Glutamatergic neuron (in vitro differentiated cells): ENCODE data around the gene CHMP3. TPM values are rescaled to one million over a fixed set of nuclear protein-coding genes. Genes with fewer than 3 reads are reported as not detected.

Experiments used
- DNase-seq: peaks from one replicate; pipeline ENCODE4 v3.0.0; 2022
- H3K27ac Mint-ChIP-seq: one replicate; pipeline ENCODE4 v1.8.0; 2020; ENCODE audit warnings: mild to moderate bottlenecking, mixed read lengths, inconsistent platforms; ENCODE audit not compliant: unreplicated experiment
- H3K27me3 Mint-ChIP-seq: one replicate; pipeline ENCODE4 v1.8.0; 2020; ENCODE audit warnings: mild to moderate bottlenecking, moderate library complexity, mixed read lengths, inconsistent platforms; ENCODE audit not compliant: unreplicated experiment
- H3K36me3 Mint-ChIP-seq: one replicate; pipeline ENCODE4 v1.8.0; 2020; ENCODE audit warnings: mild to moderate bottlenecking, mixed read lengths, inconsistent platforms; ENCODE audit not compliant: unreplicated experiment
- H3K4me1 Mint-ChIP-seq: one replicate; pipeline ENCODE4 v1.8.0; 2020; ENCODE audit warnings: mild to moderate bottlenecking, low read depth, mixed read lengths, inconsistent platforms; ENCODE audit not compliant: unreplicated experiment
- H3K4me3 Mint-ChIP-seq: one replicate; pipeline ENCODE4 v1.8.0; 2020; ENCODE audit warnings: mild to moderate bottlenecking, mixed read lengths, inconsistent platforms; ENCODE audit not compliant: unreplicated experiment
- H3K9me3 Mint-ChIP-seq: one replicate; pipeline ENCODE4 v1.8.0; 2020; ENCODE audit warnings: mild to moderate bottlenecking, moderate library complexity, mixed read lengths, inconsistent platforms; ENCODE audit not compliant: unreplicated experiment
- CTCF ChIP-seq: fragments of 200-600 bp; sonication (generic); IDR thresholded peaks from one replicate; pipeline ENCODE4 v1.5.0; 2021; ENCODE audit not compliant: partially characterized antibody, unreplicated experiment
- total RNA-seq: library from RNA; stranded (reverse); fragmentation: NEBNext Ultra II Directional; extraction: Animal tissue kit (Norgen Biotek cat#: 25700); gene quantifications from one replicate; pipeline ENCODE4 v1.2.1, GENCODE V29; 2021; ENCODE audit not compliant: unreplicated experiment

CHMP3 gene
- total RNA-seq, 1 donor from 2014 or later, result 68.4 TPM

- no peak for DNase-seq
- Mint-ChIP-seq H3K4me1 (no peaks in the 10 kb centered on the region), H3K4me3 (no peak overlapping the region), H3K9me3 (peaks cover 14% of the 10 kb centered on the region), H3K27ac (no peak overlapping the region), H3K27me3 (peaks cover 6% of the 10 kb centered on the region), H3K36me3 (peaks cover 32% of the 10 kb centered on the region)
- TF ChIP-seq CTCF, result no peak
Observed at GRCh38 chr2:86541334-86541733, 21.9 kb downstream of the CHMP3 start.

GRCh38 chr2:86533589-86533988 lies 29.7 kb downstream of the CHMP3 start:
- no peak for TF ChIP-seq CTCF
- no peak for DNase-seq
- Mint-ChIP-seq H3K4me3 (no peak overlapping the region), H3K27me3 (peaks cover 1% of the 10 kb centered on the region), H3K4me1 (no peaks in the 10 kb centered on the region), H3K9me3 (peaks cover 9% of the 10 kb centered on the region), H3K36me3 (peaks cover 23% of the 10 kb centered on the region), H3K27ac (no peak overlapping the region)

- no peak for TF ChIP-seq CTCF
- no peak overlapping the region for H3K27ac Mint-ChIP-seq
- no peaks in the 10 kb centered on the region for H3K9me3 Mint-ChIP-seq
- H3K4me3 Mint-ChIP-seq, result no peak overlapping the region
- DNase-seq, result no peak
- H3K27me3 Mint-ChIP-seq, result no peaks in the 10 kb centered on the region
- no peaks in the 10 kb centered on the region for H3K4me1 Mint-ChIP-seq
- H3K36me3 Mint-ChIP-seq, result no peaks in the 10 kb centered on the region
Observed at GRCh38 chr2:86525421-86526340, 37.6 kb downstream of the CHMP3 start.

GRCh38 chr2:86523491-86523890 lies 39.8 kb downstream of the CHMP3 start:
- Mint-ChIP-seq H3K4me3 (no peak overlapping the region), H3K27ac (no peak overlapping the region), H3K9me3 (no peaks in the 10 kb centered on the region), H3K4me1 (no peaks in the 10 kb centered on the region), H3K36me3 (peaks cover 6% of the 10 kb centered on the region), H3K27me3 (no peaks in the 10 kb centered on the region)
- DNase-seq, result no peak
- TF ChIP-seq CTCF, result no peak

GRCh38 chr2:86522711-86523110 lies 40.5 kb downstream of the CHMP3 start:
- Mint-ChIP-seq H3K27ac (no peak overlapping the region), H3K9me3 (no peaks in the 10 kb centered on the region), H3K4me3 (no peak overlapping the region), H3K27me3 (no peaks in the 10 kb centered on the region), H3K4me1 (no peaks in the 10 kb centered on the region), H3K36me3 (peaks cover 6% of the 10 kb centered on the region)
- no peak for TF ChIP-seq CTCF
- DNase-seq, result no peak
